H1 (cell line): Measurements from ENCODE around the gene HELZ2. TPM values are rescaled to one million over a fixed set of nuclear protein-coding genes. Genes with fewer than 3 reads are reported as not detected.

Source experiments
- BRCA1 ChIP-seq: IDR thresholded peaks from 2 replicates; pipeline ENCODE4 v1.6.1; 2012; ENCODE audit warnings: low read depth, low read length, improper control_type of control experiment
- CBX8 ChIP-seq: fragments of 300-800, 300-1000 bp; sonication (generic); IDR thresholded peaks from 2 replicates; pipeline ENCODE4 v1.7.1; 2016; ENCODE audit warnings: low read depth, low read length, borderline replicate concordance
- CHD7 ChIP-seq: fragments of 300-600 bp; sonication (generic); IDR thresholded peaks from 2 replicates; pipeline ENCODE4 v1.7.1; 2012; ENCODE audit warnings: low read length, moderate library complexity, mild to moderate bottlenecking, inconsistent platforms; ENCODE audit not compliant: insufficient replicate concordance
- FOSL1 ChIP-seq: IDR thresholded peaks from 2 replicates; pipeline ENCODE4 v1.6.1; 2011; ENCODE audit warnings: mild to moderate bottlenecking, low read depth, low read length, moderate library complexity; ENCODE audit not compliant: insufficient read depth
- GTF2F1 ChIP-seq: IDR thresholded peaks from 2 replicates; pipeline ENCODE4 v1.6.1; 2012; ENCODE audit warnings: low read depth, low read length, improper control_type of control experiment, borderline replicate concordance
- POU5F1 ChIP-seq: IDR thresholded peaks from 2 replicates; pipeline ENCODE4 v1.6.1; 2011; ENCODE audit warnings: low read depth, mild to moderate bottlenecking, low read length, moderate library complexity
- SRF ChIP-seq: IDR thresholded peaks from 2 replicates; pipeline ENCODE4 v1.6.1; 2011; ENCODE audit warnings: mild to moderate bottlenecking, low read depth, low read length, moderate library complexity
- TAF7 ChIP-seq: optimal IDR thresholded peaks from 2 replicates; pipeline ENCODE3; 2011; ENCODE audit warnings: low read depth, mild to moderate bottlenecking, inconsistent platforms, low read length, moderate library complexity, borderline replicate concordance
- TBP ChIP-seq: IDR thresholded peaks from 2 replicates; pipeline ENCODE4 v1.6.1; 2011; ENCODE audit warnings: low read depth, low read length, improper control_type of control experiment
- TCF12 ChIP-seq: IDR thresholded peaks from 2 replicates; pipeline ENCODE4 v1.6.1; 2011; ENCODE audit warnings: low read depth, mild to moderate bottlenecking, low read length
- ZNF274 ChIP-seq: IDR thresholded peaks from 2 replicates; pipeline ENCODE4 v1.7.0; 2012; ENCODE audit warnings: low read length, borderline replicate concordance; ENCODE audit errors: extremely low read depth
- polyA plus RNA-seq, 7 experiments: library from polyadenylated mRNA; depleted of rRNA in 3 of 7; stranded (reverse) in 5 of 7; unstranded in 2 of 7; fragments of >200 nt in 5 of 7; fragments of 200-250 nt in 2 of 7; gene quantifications; 1 replicate in 5 of 7; 2 replicates in 1 of 7; 4 replicates in 1 of 7; pipeline versions ENCODE4 v1.2.1 to v1.2.3, GENCODE V29; 2011 to 2013; ENCODE audit warnings: missing spikeins in 2 of 7, mixed read lengths in 2 of 7
- total RNA-seq: library from RNA; stranded (reverse); fragmentation: NEBNext Ultra II Directional; extraction: Animal tissue kit (Norgen Biotek cat#: 25700); gene quantifications from 2 replicates; pipeline ENCODE4 v1.2.1, GENCODE V29; 2021

HELZ2 gene
- total and polyA plus RNA-seq, 2 of the 8 experiments (the other 6 are each of a cell fraction or from before 2014, with no cell fraction given): 7.9 to 17.5 TPM

- TF ChIP-seq CHD7 (no peak), ZNF274 (no peak), POU5F1 (no peak), TCF12 (no peak), CBX8 (no peak), FOSL1 (no peak), GTF2F1 (no peak), BRCA1 (no peak), TAF7 (no peak), TBP (no peak), SRF (no peak)
- TF ChIP-seq, all 59 proteins: peak for 0
Observed at GRCh38 chr20:63591786-63592355, 17.8 kb upstream of the HELZ2 start (continued).
